ENCODE data around the gene NKAIN2.

NKAIN2 gene

DNA sequence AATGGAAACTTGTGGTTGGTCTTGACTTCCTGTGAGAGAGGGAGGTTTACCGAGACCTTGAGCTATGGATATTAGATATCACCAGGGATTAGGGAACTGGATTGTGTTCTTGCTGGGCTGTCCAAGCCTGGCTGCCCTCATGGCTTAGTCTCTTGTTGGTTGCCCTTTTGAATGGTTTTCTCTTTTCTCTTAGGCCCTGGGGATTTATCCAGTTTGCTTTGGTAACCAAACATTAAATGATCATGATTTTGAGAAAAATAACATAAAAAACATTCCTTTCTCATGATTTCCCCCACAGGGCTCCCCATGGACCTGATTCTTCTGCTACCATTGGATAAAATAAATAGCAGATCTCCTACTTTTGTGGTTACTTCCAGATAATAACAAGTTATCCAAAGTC is 852.2 kb downstream of the NKAIN2 start:
- peak; percentile 42 for DNase-seq (ENCODE audit: low read depth)
- TF ChIP-seq, protein P1, sequence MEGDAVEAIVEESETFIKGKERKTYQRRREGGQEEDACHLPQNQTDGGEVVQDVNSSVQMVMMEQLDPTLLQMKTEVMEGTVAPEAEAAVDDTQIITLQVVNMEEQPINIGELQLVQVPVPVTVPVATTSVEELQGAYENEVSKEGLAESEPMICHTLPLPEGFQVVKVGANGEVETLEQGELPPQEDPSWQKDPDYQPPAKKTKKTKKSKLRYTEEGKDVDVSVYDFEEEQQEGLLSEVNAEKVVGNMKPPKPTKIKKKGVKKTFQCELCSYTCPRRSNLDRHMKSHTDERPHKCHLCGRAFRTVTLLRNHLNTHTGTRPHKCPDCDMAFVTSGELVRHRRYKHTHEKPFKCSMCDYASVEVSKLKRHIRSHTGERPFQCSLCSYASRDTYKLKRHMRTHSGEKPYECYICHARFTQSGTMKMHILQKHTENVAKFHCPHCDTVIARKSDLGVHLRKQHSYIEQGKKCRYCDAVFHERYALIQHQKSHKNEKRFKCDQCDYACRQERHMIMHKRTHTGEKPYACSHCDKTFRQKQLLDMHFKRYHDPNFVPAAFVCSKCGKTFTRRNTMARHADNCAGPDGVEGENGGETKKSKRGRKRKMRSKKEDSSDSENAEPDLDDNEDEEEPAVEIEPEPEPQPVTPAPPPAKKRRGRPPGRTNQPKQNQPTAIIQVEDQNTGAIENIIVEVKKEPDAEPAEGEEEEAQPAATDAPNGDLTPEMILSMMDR (conservative IDR thresholded peaks at IDR 0.05; ENCODE audit: control insufficient read depth, insufficient read depth, low read depth, low read length), result no peak
- no peak overlapping the region for H3K4me3 ChIP-seq (ENCODE audit: control insufficient read depth, low read depth, low read length)

DNA sequence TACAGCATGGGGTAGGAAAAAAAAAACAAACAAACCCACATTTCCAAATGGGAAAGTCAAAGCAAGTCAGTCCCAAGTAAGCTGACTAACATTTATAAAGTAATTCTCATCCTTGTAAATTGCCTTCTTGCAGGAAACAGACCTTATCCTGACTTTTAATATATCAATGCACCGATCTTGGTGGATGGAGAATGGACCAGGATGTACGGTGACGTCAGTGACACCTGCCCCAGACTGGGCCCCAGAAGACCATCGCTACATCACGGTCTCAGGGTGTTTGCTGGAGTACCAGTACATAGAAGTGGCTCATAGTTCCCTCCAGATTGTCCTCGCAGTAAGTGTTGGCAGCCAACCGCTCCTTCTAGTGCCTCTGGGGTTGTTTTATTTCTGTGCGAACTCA is 854.4 kb downstream of the NKAIN2 start:
- no peak for DNase-seq (ENCODE audit: low read depth)
- TF ChIP-seq, protein P1 (conservative IDR thresholded peaks at IDR 0.05; ENCODE audit: control insufficient read depth, insufficient read depth, low read depth, low read length), result no peak
- no peak overlapping the region for H3K4me3 ChIP-seq (ENCODE audit: control insufficient read depth, low read depth, low read length)

DNA sequence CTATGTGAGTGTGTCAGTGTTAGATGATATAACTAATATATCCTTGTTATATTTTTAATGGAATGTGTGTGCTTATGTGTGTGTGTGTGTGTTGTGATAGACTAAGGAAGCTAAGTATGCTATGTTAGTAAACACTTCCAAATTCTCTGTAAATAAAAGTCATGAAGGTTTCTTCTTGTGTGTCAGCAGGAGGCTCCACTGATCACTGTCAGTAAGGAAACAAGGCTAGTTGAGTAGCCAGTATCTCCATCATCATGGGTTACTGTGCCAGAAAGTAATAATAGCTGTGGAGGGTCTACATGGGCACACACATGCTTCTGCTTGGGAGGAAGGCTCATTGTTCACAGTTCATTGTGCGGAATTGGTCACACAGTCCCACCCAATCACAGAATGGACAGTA is 855.8 kb downstream of the NKAIN2 start:
- no peak for DNase-seq (ENCODE audit: low read depth)
- H3K4me3 ChIP-seq (ENCODE audit: control insufficient read depth, low read depth, low read length), result no peak overlapping the region
- TF ChIP-seq, protein P1 (conservative IDR thresholded peaks at IDR 0.05; ENCODE audit: control insufficient read depth, insufficient read depth, low read depth, low read length), result no peak

DNA sequence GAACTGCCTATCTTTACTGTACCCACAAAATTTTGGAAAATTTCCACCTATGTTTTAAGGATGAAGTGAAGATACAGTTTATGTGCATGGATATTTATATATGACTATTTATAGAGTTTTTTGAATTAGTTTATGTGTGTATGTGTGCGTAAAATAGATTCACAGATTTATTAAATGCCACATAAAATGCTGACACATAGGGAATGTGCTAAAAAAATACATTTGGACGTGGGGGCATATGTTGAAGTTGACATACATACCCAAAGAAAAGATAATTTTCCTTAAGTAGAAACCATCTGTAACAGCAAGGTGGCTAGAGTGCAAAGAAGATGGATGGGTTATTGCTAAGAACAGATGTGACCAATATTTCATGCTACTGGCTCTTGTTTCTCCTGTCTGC is 856.5 kb downstream of the NKAIN2 start:
- no peak for DNase-seq (ENCODE audit: low read depth)
- H3K4me3 ChIP-seq (ENCODE audit: control insufficient read depth, low read depth, low read length), result no peak overlapping the region
- TF ChIP-seq, protein P1 (conservative IDR thresholded peaks at IDR 0.05; ENCODE audit: control insufficient read depth, insufficient read depth, low read depth, low read length), result no peak

DNA sequence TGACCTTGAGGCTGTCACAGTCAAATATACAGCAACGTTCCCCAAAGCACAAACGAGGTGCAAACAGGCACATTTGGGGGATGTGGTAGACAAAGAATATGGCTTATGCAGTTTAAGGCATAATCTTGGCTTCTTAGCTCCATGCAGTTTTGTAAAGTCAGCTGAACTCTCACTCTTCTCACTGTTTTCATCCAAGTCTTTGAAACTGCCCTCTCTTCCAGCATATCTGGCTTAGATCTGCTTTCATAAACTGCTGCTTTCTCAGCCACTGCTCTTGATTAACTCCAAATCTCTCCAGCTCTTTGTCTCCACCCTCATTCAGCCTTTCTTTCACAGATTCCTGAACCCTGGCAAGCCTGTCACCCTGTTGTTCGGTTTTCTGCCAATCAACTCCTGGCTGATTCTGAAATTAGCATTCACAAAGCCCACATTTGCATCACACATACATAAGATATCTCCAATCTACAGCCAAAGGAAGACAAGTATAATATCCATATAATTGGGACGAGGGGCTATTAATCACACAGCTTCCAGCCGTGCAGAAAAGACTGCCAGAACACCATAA is 857.5 kb downstream of the NKAIN2 start:
- no peak overlapping the region for H3K4me3 ChIP-seq (ENCODE audit: control insufficient read depth, low read depth, low read length)
- TF ChIP-seq, protein P1 (conservative IDR thresholded peaks at IDR 0.05; ENCODE audit: control insufficient read depth, insufficient read depth, low read depth, low read length), result no peak
- DNase-seq (ENCODE audit: low read depth), result no peak

DNA sequence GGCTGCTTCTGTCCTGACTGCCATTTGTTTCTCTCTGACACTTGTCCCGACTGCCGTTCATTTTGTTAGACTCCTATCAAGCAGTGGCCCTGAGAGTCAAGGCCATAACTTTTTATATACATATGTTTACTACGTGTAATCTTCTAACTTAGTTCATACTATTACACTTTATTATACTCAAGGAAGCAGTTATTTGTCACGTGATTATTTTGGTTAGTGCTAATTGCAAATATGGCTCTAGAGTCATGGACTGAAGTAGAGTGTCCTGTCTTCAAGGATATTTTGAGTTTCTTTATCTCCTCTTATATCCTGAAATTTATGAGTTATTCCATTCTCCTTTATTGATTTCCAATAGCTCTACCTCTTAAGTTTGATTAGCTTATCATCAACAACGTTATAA is 864.4 kb downstream of the NKAIN2 start:
- no peak for DNase-seq (ENCODE audit: low read depth)
- TF ChIP-seq, protein P1 (conservative IDR thresholded peaks at IDR 0.05; ENCODE audit: control insufficient read depth, insufficient read depth, low read depth, low read length), result no peak

More for the DNA sequence above, 864.4 kb downstream of the NKAIN2 start:
- no peak overlapping the region for H3K4me3 ChIP-seq (ENCODE audit: control insufficient read depth, low read depth, low read length)

Measured in fibroblast of mammary gland (primary cell).